OCI-LY7 (cell line): ENCODE results near the gene BROX. TPM values are rescaled to one million over a fixed set of nuclear protein-coding genes. Genes with fewer than 3 reads are reported as not detected.

ENCODE experiments used
- Bru-seq: library from RNA; stranded (reverse); fragments of 400-500 nt; gene quantifications from one replicate; lab custom pipeline; 2021; lab: Mats Ljungman, UMichigan
- BruChase-seq, 2 experiments: library from RNA; stranded (reverse); fragments of 400-500 nt; gene quantifications; one replicate each; lab custom pipeline; 2021; lab: Mats Ljungman, UMichigan
- BruUV-seq: library from RNA; stranded (reverse); fragments of 400-500 nt; replicated peaks from 2 replicates; lab custom pipeline; 2021; lab: Mats Ljungman, UMichigan
- CTCF ChIA-PET: fragments of 300-600 bp; sonication (Branson Sonifier 250); formaldehyde crosslinking; loops from one replicate; lab custom pipeline; 2022; ENCODE audit warnings: antibody characterized with exemption; ENCODE audit not compliant: unreplicated experiment; lab: Charles Lee
- POLR2A ChIA-PET: fragments of 300-600 bp; sonication (Branson Sonifier 250); formaldehyde crosslinking; loops from one replicate; lab custom pipeline; 2022; ENCODE audit warnings: antibody characterized with exemption; lab: Charles Lee
- DNase-seq: peaks from one replicate; pipeline ENCODE4 v3.0.0-alpha.2; 2015; ENCODE audit warnings: low spot score
- H2AFZ ChIP-seq: fragments of 200-600 bp; sonication (generic), shearing (Covaris generic); 2 replicates; pipeline ENCODE4 v1.6.1; 2014; ENCODE audit warnings: mild to moderate bottlenecking, antibody characterized with exemption, low read length, moderate library complexity
- H3K27ac ChIP-seq: fragments of 200-600 bp; sonication (generic); 2 replicates; pipeline ENCODE4 v1.5.1; 2014; ENCODE audit warnings: mixed run types, low read depth, mild to moderate bottlenecking, moderate library complexity, low read length, inconsistent platforms; ENCODE audit not compliant: poor library complexity, severe bottlenecking
- H3K36me3 ChIP-seq: fragments of 200-600 bp; sonication (generic); 2 replicates; pipeline ENCODE4 v1.6.1; 2014; ENCODE audit warnings: mild to moderate bottlenecking, antibody characterized with exemption, low read length, moderate library complexity, mixed read lengths; ENCODE audit not compliant: insufficient read depth
- H3K4me1 ChIP-seq: fragments of 200-600 bp; sonication (generic); 2 replicates; pipeline ENCODE4 v1.5.1; 2014; ENCODE audit warnings: mild to moderate bottlenecking, low read length; ENCODE audit not compliant: insufficient read depth, poor library complexity, severe bottlenecking
- H3K4me2 ChIP-seq: fragments of 200-600 bp; sonication (generic); 2 replicates; pipeline ENCODE4 v1.6.1; 2014; ENCODE audit warnings: mild to moderate bottlenecking, low read length
- H3K4me3 ChIP-seq: fragments of 200-600 bp; sonication (generic); 2 replicates; pipeline ENCODE4 v1.5.1; 2014; ENCODE audit warnings: mild to moderate bottlenecking, low read depth, low read length; ENCODE audit not compliant: poor library complexity, severe bottlenecking
- H3K79me2 ChIP-seq: fragments of 200-600 bp; sonication (generic); 2 replicates; pipeline ENCODE4 v1.6.1; 2016; ENCODE audit warnings: low read depth, mild to moderate bottlenecking, low read length, moderate library complexity, mixed read lengths; ENCODE audit not compliant: insufficient read depth
- H3K9me2 ChIP-seq: fragments of 200-600 bp; sonication (generic); 2 replicates; pipeline ENCODE4 v1.6.1; 2016; ENCODE audit warnings: mild to moderate bottlenecking, low read length, mixed read lengths; ENCODE audit not compliant: insufficient read depth
- H3K9me3 ChIP-seq: fragments of 200-600 bp; sonication (generic); 2 replicates; pipeline ENCODE4 v1.6.1; 2014; ENCODE audit warnings: mild to moderate bottlenecking, mixed run types, low read length, mixed read lengths
- H4K20me1 ChIP-seq: fragments of 200-600 bp; sonication (generic); 2 replicates; pipeline ENCODE4 v1.6.1; 2014; ENCODE audit warnings: mild to moderate bottlenecking, antibody characterized with exemption, low read length, moderate library complexity, mixed read lengths; ENCODE audit not compliant: insufficient read depth
- EZH2phosphoT487 ChIP-seq: fragments of 200-600 bp; sonication (generic); IDR thresholded peaks from 2 replicates; pipeline ENCODE4 v1.6.1; 2018; ENCODE audit warnings: low read depth, borderline replicate concordance, mild to moderate bottlenecking, mixed run types, antibody characterized with exemption, low read length, moderate library complexity, mixed read lengths
- intact Hi-C: fragments of 100-400 bp; cut with micrococcal nuclease; formaldehyde crosslinking; loops from one replicate; pipeline ENCODE4 v1.10.0; 2022; ENCODE audit not compliant: unreplicated experiment
- long read RNA-seq: library from polyadenylated mRNA; stranded (forward); transcript quantifications from one replicate; pipeline ENCODE4 v2.0.0, GENCODE V29; 2022
- total RNA-seq, 2 experiments: library from RNA; depleted of rRNA in 1 of 2; stranded (reverse); fragments of >200 nt in 1 of 2; shearing (Covaris generic) in 1 of 2; gene quantifications; 2 replicates each; pipeline ENCODE4 v1.2.3, GENCODE V29; 2014 to 2022
- TF ChIP-seq, protein P1 (sequence below): fragments of 200-600 bp; sonication (generic); conservative IDR thresholded peaks from 2 replicates; pipeline ENCODE4 v1.5.1; 2014; ENCODE audit warnings: mild to moderate bottlenecking, antibody characterized with exemption, low read length, moderate library complexity, mixed read lengths

The BROX gene, protein sequence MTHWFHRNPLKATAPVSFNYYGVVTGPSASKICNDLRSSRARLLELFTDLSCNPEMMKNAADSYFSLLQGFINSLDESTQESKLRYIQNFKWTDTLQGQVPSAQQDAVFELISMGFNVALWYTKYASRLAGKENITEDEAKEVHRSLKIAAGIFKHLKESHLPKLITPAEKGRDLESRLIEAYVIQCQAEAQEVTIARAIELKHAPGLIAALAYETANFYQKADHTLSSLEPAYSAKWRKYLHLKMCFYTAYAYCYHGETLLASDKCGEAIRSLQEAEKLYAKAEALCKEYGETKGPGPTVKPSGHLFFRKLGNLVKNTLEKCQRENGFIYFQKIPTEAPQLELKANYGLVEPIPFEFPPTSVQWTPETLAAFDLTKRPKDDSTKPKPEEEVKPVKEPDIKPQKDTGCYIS
- total RNA-seq (2014; rRNA removed; shearing (Covaris generic)) (21.4 and 22.3 TPM in 2 replicates), total RNA-seq (2022) (34.0 and 37.9 TPM in 2 replicates), Bru-seq, nascent RNA (percentile 81 among the genes with signal in this experiment), BruChase-seq, experiment 1, labeled RNA remaining after a 6-hour chase (percentile 88 among the genes with signal in this experiment), BruChase-seq, experiment 2, labeled RNA remaining after a 2-hour chase (percentile 89 among the genes with signal in this experiment)
- long read RNA-seq, full-length matches to known transcripts, result 7 of 24 reads
- long read RNA-seq, partial matches to known transcripts, result 5 of 24 reads
- long read RNA-seq, other reads (novel, unspliced or antisense), result 12 of 24 reads

DNA sequence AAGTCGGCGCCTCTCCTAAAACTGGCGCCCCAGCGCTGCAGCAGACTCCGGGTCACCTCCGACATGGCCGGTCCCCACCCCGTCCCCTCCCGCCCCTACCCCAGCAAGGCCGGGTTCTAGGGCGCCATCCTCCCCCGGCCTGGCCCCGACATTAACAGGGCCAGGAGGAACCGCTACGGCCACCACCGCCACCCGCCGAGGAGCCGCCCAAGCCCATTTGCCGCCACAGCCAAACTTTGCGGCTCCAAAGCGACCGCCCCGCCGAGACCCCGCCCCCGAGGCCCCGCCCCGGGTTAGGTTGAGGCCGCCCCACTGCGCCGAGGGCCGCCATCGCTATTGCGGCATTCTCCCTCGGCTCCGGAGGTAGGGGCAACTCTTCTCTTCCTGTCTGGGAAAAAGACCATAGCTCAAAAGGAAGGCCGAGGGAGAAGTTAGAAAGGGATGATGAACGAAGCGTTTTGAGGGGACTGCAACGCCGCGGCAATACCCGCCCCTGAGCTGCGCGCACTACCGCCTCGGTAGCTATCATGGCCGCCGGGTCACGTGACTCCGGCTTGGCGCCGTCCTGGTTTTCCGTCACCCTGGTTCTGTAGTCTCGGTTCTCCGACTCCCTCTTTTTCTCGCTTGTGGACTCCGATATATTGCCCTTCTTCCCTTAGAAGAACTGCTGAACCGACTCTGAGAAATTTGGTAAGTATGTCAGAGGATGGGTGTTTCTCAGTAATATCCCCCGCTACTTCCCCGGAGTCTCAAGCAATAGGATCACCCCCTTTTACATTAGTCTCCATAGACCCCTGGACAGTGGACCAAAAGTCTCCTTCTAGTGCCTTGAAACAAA is at the start of gene BROX, which contains the start of gene AIDA:
Gene BROX (plus strand): TSS at position 312 of the 838 bp plus-strand sequence. CDS start 3,136 bp downstream, outside the sequence.
Gene AIDA (minus strand): TSS at position 239 of the 838 bp plus-strand sequence. CDS start 174 bp downstream, at position 65.
- intact Hi-C loops, result loop anchor here (1.0 to 10.0 kb wide), 4 partner anchors 20 to 970 kb away; partner anchors contain the start of gene DUSP10
- Histone ChIP-seq H3K27ac (peak within 1 kb of the TSS; percentile 95), H3K4me2 (peak within 1 kb of the TSS; percentile 96), H3K36me3 (peaks cover 24% of the 10 kb centered on the region), H4K20me1 (no peaks in the 10 kb centered on the region), H3K4me3 (peak within 1 kb of the TSS; percentile 98), H3K79me2 (peaks cover 31% of the 10 kb centered on the region), H3K4me1 (peaks cover 17% of the 10 kb centered on the region), H2AFZ (peak within 1 kb of the TSS; percentile 99), H3K9me3 (no peaks in the 10 kb centered on the region), H3K9me2 (no peaks in the 10 kb centered on the region)
- no TSS peak for BruUV-seq
- ChIA-PET POLR2A (interaction anchor here (0.6 to 1.9 kb wide), 16 partner anchors 9 to 969 kb away, joined by 3 to 13 read pairs (median 3); partner anchors contain the start of gene TAF1A), CTCF (no interaction called here)
- DNase-seq, result peak; percentile 90
- TF ChIP-seq, protein P1, sequence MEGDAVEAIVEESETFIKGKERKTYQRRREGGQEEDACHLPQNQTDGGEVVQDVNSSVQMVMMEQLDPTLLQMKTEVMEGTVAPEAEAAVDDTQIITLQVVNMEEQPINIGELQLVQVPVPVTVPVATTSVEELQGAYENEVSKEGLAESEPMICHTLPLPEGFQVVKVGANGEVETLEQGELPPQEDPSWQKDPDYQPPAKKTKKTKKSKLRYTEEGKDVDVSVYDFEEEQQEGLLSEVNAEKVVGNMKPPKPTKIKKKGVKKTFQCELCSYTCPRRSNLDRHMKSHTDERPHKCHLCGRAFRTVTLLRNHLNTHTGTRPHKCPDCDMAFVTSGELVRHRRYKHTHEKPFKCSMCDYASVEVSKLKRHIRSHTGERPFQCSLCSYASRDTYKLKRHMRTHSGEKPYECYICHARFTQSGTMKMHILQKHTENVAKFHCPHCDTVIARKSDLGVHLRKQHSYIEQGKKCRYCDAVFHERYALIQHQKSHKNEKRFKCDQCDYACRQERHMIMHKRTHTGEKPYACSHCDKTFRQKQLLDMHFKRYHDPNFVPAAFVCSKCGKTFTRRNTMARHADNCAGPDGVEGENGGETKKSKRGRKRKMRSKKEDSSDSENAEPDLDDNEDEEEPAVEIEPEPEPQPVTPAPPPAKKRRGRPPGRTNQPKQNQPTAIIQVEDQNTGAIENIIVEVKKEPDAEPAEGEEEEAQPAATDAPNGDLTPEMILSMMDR, result no peak
- TF ChIP-seq EZH2phosphoT487, result no peak

DNA sequence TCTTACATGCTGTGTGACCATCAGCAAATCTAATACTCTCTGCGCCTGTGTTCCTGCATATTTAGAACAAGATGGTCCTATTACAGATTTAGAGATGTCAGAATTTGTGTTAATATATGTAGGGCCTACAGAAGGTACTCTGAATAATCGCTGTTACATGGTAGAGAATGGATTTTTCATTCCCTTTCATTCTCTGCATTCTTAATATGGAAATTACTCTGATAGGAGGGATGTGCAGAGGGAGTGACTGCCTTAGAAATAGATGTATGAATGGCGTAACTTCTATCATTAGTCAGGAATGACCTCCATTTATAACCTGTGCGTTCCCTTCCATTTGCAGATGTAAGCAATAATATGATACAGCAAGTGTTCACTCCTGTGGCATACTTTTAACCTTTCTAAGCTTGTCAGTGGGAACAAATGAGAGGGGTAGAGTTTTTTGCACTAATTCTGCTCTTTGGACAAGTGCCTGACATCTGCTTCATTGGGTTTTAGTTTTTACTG is 48.9 kb upstream of the BROX start:
- DNase-seq, result no peak
- POLR2A ChIA-PET, result no interaction called here
- Histone ChIP-seq H3K79me2 (no peaks in the 10 kb centered on the region), H2AFZ (no peak overlapping the region), H3K4me3 (no peak overlapping the region), H3K9me2 (no peaks in the 10 kb centered on the region), H3K36me3 (peaks cover 94% of the 10 kb centered on the region), H3K9me3 (no peaks in the 10 kb centered on the region), H3K27ac (no peak overlapping the region), H4K20me1 (no peaks in the 10 kb centered on the region), H3K4me2 (no peak overlapping the region), H3K4me1 (no peaks in the 10 kb centered on the region)
- TF ChIP-seq, protein P1, result no peak
- TF ChIP-seq EZH2phosphoT487, result no peak
- intact Hi-C loops, result no loop called here
- CTCF ChIA-PET, result no interaction called here
- no TSS peak for BruUV-seq
